ENCODE measurements around the gene TBC1D8. TPM values are rescaled to one million over a fixed set of nuclear protein-coding genes. Genes with fewer than 3 reads are reported as not detected.

Gene TBC1D8
- total and polyA plus RNA-seq, 2 of the 13 experiments (the other 11 are each of a cell fraction or from before 2014, with no cell fraction given) = 45.1 to 95.4 TPM

GRCh38 chr2:101120124-101120996, 30.8 kb downstream of the TBC1D8 start (continued):
- TF ChIP-seq YEATS2 (CRISPR knock-in tag; IDR thresholded peaks at IDR 0.05; ENCODE audit: borderline replicate concordance) (peak; percentile 54; the same call in 1 of the 2 replicates), HNF4G (IDR thresholded peaks at IDR 0.05; ENCODE audit: borderline replicate concordance, low read depth, low read length) (peak; percentile 26; the same call in 1 of the 2 replicates), HNF4G (CRISPR knock-in tag; IDR thresholded peaks at IDR 0.05; ENCODE audit: borderline replicate concordance, low read depth) (no peak; the same call in 1 of the 2 replicates), ZNF496 (CRISPR knock-in tag; IDR thresholded peaks at IDR 0.05; ENCODE audit: insufficient replicate concordance) (no peak), ZBTB2 (CRISPR knock-in tag; IDR thresholded peaks at IDR 0.05; ENCODE audit: low read depth) (no peak), HNRNPH1 (optimal IDR thresholded peaks at IDR 0.05; ENCODE audit: low read depth, low read length) (no peak), ZNF646 (CRISPR knock-in tag; IDR thresholded peaks at IDR 0.05) (no peak; the same call in 1 of the 2 replicates), ZNF275 (CRISPR knock-in tag; IDR thresholded peaks at IDR 0.05; ENCODE audit: borderline replicate concordance) (0 out of 2 replicates have a peak, but pooled peaks have one; percentile 21), ZNF232 (CRISPR knock-in tag; IDR thresholded peaks at IDR 0.05; ENCODE audit: borderline replicate concordance) (peak; percentile 88), ZNF441 (CRISPR knock-in tag; IDR thresholded peaks at IDR 0.05; ENCODE audit: borderline replicate concordance) (peak; percentile 70; the same call in 1 of the 2 replicates), ZNF674 (CRISPR knock-in tag; IDR thresholded peaks at IDR 0.05; ENCODE audit: low read depth) (no peak), ZNF230 (CRISPR knock-in tag; IDR thresholded peaks at IDR 0.05) (no peak), TOE1 (CRISPR knock-in tag; IDR thresholded peaks at IDR 0.05) (no peak), ZSCAN25 (CRISPR knock-in tag; IDR thresholded peaks at IDR 0.05) (0 out of 2 replicates have a peak, but pooled peaks have one; percentile 43)

Data from HepG2 (cell line).